CD4-positive, alpha-beta memory T cell (primary cell): Measurements from ENCODE around the gene ALK. TPM values are rescaled to one million over a fixed set of nuclear protein-coding genes. Genes with fewer than 3 reads are reported as not detected.

Experiments
- CTCF ChIA-PET: fragments of 350-600 bp; sonication (Branson Sonifier 250); formaldehyde crosslinking; loops from one replicate; lab custom pipeline; 2021; ENCODE audit warnings: inconsistent platforms; ENCODE audit not compliant: partially characterized antibody; lab: Charles Lee
- POLR2A ChIA-PET: fragments of 350-600 bp; sonication (Branson Sonifier 250); formaldehyde crosslinking; loops from one replicate; lab custom pipeline; 2021; ENCODE audit not compliant: partially characterized antibody; lab: Charles Lee
- DNase-seq, 5 donors: peaks; one replicate each; pipeline versions ENCODE4 v3.0.0 to v3.0.0-alpha.2; 2020 to 2022; ENCODE audit warnings: mixed read lengths in 1 of 5
- H3K27ac ChIP-seq: one replicate; pipeline ENCODE4 v1.7.0; 2013; ENCODE audit warnings: low read depth, low read length
- H3K27me3 ChIP-seq: 2 replicates; pipeline ENCODE4 v1.7.0; 2013; ENCODE audit warnings: mild to moderate bottlenecking, low read length, moderate library complexity; ENCODE audit not compliant: insufficient read depth
- H3K36me3 ChIP-seq: 2 replicates; pipeline ENCODE4 v1.7.0; 2013; ENCODE audit warnings: mild to moderate bottlenecking, low read length, moderate library complexity; ENCODE audit not compliant: insufficient read depth
- H3K4me1 ChIP-seq: 2 replicates; pipeline ENCODE4 v1.7.0; 2013; ENCODE audit warnings: mild to moderate bottlenecking, low read length, moderate library complexity; ENCODE audit not compliant: insufficient read depth
- H3K4me3 ChIP-seq, 2 donors: one replicate each; pipeline ENCODE4 v1.7.0; 2013; ENCODE audit warnings: low read length in 2 of 2, mild to moderate bottlenecking in 1 of 2
- H3K9me3 ChIP-seq, 2 donors: one replicate each; pipeline ENCODE4 v1.7.0; 2013; ENCODE audit warnings: low read length in 2 of 2, control low read depth in 1 of 2; ENCODE audit not compliant: control insufficient read depth in 1 of 2
- H3K27ac Mint-ChIP-seq, 7 donors: one replicate each; pipeline ENCODE4 v1.8.0; 2020 to 2021; ENCODE audit warnings: mixed read lengths in 7 of 7, mild to moderate bottlenecking in 6 of 7, inconsistent platforms in 3 of 7, moderate library complexity in 3 of 7
- H3K27me3 Mint-ChIP-seq, 2 donors: one replicate each; pipeline ENCODE4 v1.8.0; 2020 to 2021; ENCODE audit warnings: mixed read lengths in 2 of 2
- H3K36me3 Mint-ChIP-seq, 2 donors: one replicate each; pipeline ENCODE4 v1.8.0; 2020 to 2021; ENCODE audit warnings: mixed read lengths in 2 of 2, inconsistent platforms in 1 of 2, mild to moderate bottlenecking in 1 of 2
- H3K4me1 Mint-ChIP-seq, 4 donors: one replicate each; pipeline ENCODE4 v1.8.0; 2020 to 2021; ENCODE audit warnings: mixed read lengths in 4 of 4, mild to moderate bottlenecking in 1 of 4
- H3K4me3 Mint-ChIP-seq, 8 donors: one replicate each; pipeline ENCODE4 v1.8.0; 2020 to 2021; ENCODE audit warnings: mixed read lengths in 8 of 8, mild to moderate bottlenecking in 7 of 8, moderate library complexity in 6 of 8, inconsistent platforms in 3 of 8
- H3K9me3 Mint-ChIP-seq, 8 donors: one replicate each; pipeline ENCODE4 v1.8.0; 2020 to 2021; ENCODE audit warnings: mixed read lengths in 8 of 8, mild to moderate bottlenecking in 5 of 8, inconsistent platforms in 3 of 8, moderate library complexity in 1 of 8
- intact Hi-C: fragments of 100-400 bp; cut with micrococcal nuclease; formaldehyde crosslinking; loops from one replicate; pipeline ENCODE4 v1.15.1; 2023
- polyA plus RNA-seq, 2 donors: library from polyadenylated mRNA; unstranded; fragments of 300-500 nt; fragmentation: Illumina TruSeq; gene quantifications; one replicate each; pipeline ENCODE4 v1.2.3, GENCODE V29; 2021
- total RNA-seq, 2 experiments: library from RNA; stranded (reverse); gene quantifications; one replicate each; pipeline ENCODE4 v1.2.3, GENCODE V29; 2021

Gene ALK
- total and polyA plus RNA-seq, 4 experiments from 2014 or later, result 0.07 TPM; not detected in 3

- H3K36me3 Mint-ChIP-seq, result no peaks in the 10 kb centered on the region
- Histone ChIP-seq H3K27ac (no peak overlapping the region), H3K36me3 (no peaks in the 10 kb centered on the region), H3K9me3 (no peaks in the 10 kb centered on the region), H3K27me3 (no peaks in the 10 kb centered on the region), H3K4me3 (no peak overlapping the region), H3K4me1 (no peaks in the 10 kb centered on the region)
- no peak overlapping the region for H3K4me3 Mint-ChIP-seq
- H3K4me1 Mint-ChIP-seq, result no peaks in the 10 kb centered on the region
- ChIA-PET CTCF (no interaction called here), POLR2A (no interaction called here)
- DNase-seq, result no peak
- peaks cover 8 to 16% of the 10 kb centered on the region in 2 donors for H3K27me3 Mint-ChIP-seq
- intact Hi-C loops, result no loop called here
- H3K27ac Mint-ChIP-seq, result no peak overlapping the region
- no peaks in the 10 kb centered on the region for H3K9me3 Mint-ChIP-seq
These were observed 377.4 kb downstream of the ALK start for GRCh38 chr2:29544031-29544430.

- DNase-seq, result no peak
- Histone ChIP-seq H3K9me3 (no peaks in the 10 kb centered on the region), H3K27ac (no peak overlapping the region), H3K36me3 (no peaks in the 10 kb centered on the region), H3K27me3 (no peaks in the 10 kb centered on the region), H3K4me3 (no peak overlapping the region), H3K4me1 (no peaks in the 10 kb centered on the region)
- no peaks in the 10 kb centered on the region for H3K36me3 Mint-ChIP-seq
- no peaks in the 10 kb centered on the region for H3K4me1 Mint-ChIP-seq
- intact Hi-C loops, result no loop called here
- no peaks in the 10 kb centered on the region for H3K9me3 Mint-ChIP-seq
- H3K27me3 Mint-ChIP-seq, result peaks cover 2 to 19% of the 10 kb centered on the region in 2 donors
- H3K27ac Mint-ChIP-seq, result no peak overlapping the region
- POLR2A ChIA-PET, result no interaction called here
- CTCF ChIA-PET, result interaction anchor here (0.9 kb wide), 1 partner anchor 9 kb away, joined by 3 read pairs; no protein-coding TSS in a partner anchor
- no peak overlapping the region for H3K4me3 Mint-ChIP-seq
These were observed 386.2 kb downstream of the ALK start for GRCh38 chr2:29535188-29535587.

- Histone ChIP-seq H3K27ac (no peak overlapping the region), H3K4me1 (no peaks in the 10 kb centered on the region), H3K4me3 (no peak overlapping the region), H3K27me3 (no peaks in the 10 kb centered on the region), H3K36me3 (no peaks in the 10 kb centered on the region), H3K9me3 (no peaks in the 10 kb centered on the region)
- no peak for DNase-seq
- H3K27me3 Mint-ChIP-seq, result peaks cover 2 to 29% of the 10 kb centered on the region in 2 donors
- H3K27ac Mint-ChIP-seq, result no peak overlapping the region
- POLR2A ChIA-PET, result no interaction called here
- H3K9me3 Mint-ChIP-seq, result no peaks in the 10 kb centered on the region
- H3K4me1 Mint-ChIP-seq, result peaks cover 0 to 5% (median 0%) of the 10 kb centered on the region in 4 donors
- CTCF ChIA-PET, result no interaction called here
- no peak overlapping the region for H3K4me3 Mint-ChIP-seq
- no peaks in the 10 kb centered on the region for H3K36me3 Mint-ChIP-seq
- intact Hi-C loops, result no loop called here
These were observed 388.9 kb downstream of the ALK start for GRCh38 chr2:29532436-29532835.

DNA sequence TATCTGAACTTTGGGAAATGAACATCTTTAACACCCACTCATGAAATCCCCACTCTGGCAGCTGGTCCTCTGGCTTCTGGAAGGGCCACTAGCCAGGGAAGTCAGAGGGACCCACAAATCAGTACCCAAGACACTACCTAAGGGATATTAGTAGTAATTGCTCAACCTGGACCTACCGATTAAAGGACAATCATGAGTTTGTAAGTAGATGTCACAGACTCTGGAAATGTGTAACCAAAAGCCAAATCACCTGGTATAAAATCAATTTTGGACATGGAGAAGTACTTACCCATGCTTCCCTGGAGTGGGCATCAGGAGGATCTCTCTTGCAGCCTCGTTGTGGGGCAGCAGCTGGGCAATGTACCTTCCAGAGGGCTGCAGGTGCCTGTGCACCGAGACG lies 389.8 kb downstream of the ALK start:
- no peaks in the 10 kb centered on the region for H3K9me3 ChIP-seq
- ChIA-PET POLR2A (no interaction called here), CTCF (no interaction called here)
- no peaks in the 10 kb centered on the region for H3K36me3 ChIP-seq
- no peaks in the 10 kb centered on the region for H3K27me3 ChIP-seq
- Mint-ChIP-seq H3K36me3 (no peaks in the 10 kb centered on the region), H3K27ac (no peak overlapping the region), H3K4me3 (no peak overlapping the region), H3K27me3 (peaks cover 2 to 29% of the 10 kb centered on the region in 2 donors), H3K9me3 (no peaks in the 10 kb centered on the region), H3K4me1 (peaks cover 0 to 5% (median 0%) of the 10 kb centered on the region in 4 donors)
- H3K27ac ChIP-seq, result no peak overlapping the region
- no peak for DNase-seq
- intact Hi-C loops, result no loop called here
- H3K4me3 ChIP-seq, result no peak overlapping the region
- H3K4me1 ChIP-seq, result no peaks in the 10 kb centered on the region

- DNase-seq, result no peak
- Mint-ChIP-seq H3K27ac (no peak overlapping the region), H3K27me3 (peaks cover 2 to 27% of the 10 kb centered on the region in 2 donors), H3K4me1 (peaks cover 0 to 5% (median 0%) of the 10 kb centered on the region in 4 donors), H3K36me3 (no peaks in the 10 kb centered on the region), H3K4me3 (no peak overlapping the region), H3K9me3 (no peaks in the 10 kb centered on the region)
- ChIA-PET POLR2A (no interaction called here), CTCF (no interaction called here)
- Histone ChIP-seq H3K27me3 (no peaks in the 10 kb centered on the region), H3K36me3 (no peaks in the 10 kb centered on the region), H3K27ac (no peak overlapping the region), H3K4me3 (no peak overlapping the region), H3K9me3 (no peaks in the 10 kb centered on the region), H3K4me1 (no peaks in the 10 kb centered on the region)
- intact Hi-C loops, result no loop called here
These were observed 391.1 kb downstream of the ALK start for GRCh38 chr2:29530281-29530680.

DNA sequence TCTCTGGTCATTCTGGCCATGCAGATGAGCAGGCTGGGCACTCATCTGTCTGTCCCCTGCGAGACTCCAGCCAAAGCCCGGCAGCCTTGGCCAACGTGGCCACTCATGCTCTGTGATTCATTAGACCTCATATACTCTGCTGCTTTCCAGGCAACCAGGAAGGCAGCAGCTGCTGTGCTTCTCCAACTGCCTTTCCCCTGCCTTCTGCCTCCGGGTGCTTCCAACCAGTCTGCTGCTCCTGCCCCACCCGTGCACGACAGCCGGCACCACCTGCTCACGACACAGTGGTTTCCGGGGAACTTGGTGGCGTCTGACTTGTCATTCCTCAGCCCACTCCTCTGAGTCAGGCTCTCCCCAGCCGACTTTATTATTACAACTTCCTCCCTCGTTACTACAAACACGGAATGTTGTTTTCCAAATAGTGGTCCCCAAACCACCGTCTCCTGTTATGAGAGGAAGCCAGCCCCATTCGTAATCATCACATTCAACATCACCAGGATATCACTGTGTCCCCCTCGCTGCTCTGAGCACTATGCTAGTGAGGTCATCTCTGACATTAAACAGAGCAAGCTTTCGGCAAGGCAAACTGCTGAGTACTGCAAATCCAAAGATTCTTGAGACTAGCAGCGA lies 392.4 kb downstream of the ALK start:
- ChIA-PET CTCF (no interaction called here), POLR2A (no interaction called here)
- H3K4me3 Mint-ChIP-seq, result no peak overlapping the region
- H3K27me3 ChIP-seq, result no peaks in the 10 kb centered on the region
- no peak overlapping the region for H3K4me3 ChIP-seq
- no peaks in the 10 kb centered on the region for H3K36me3 Mint-ChIP-seq
- H3K4me1 Mint-ChIP-seq, result peaks cover 0 to 5% (median 0%) of the 10 kb centered on the region in 4 donors
- DNase-seq, result no peak
- no peaks in the 10 kb centered on the region for H3K4me1 ChIP-seq
- peaks cover 0 to 4% (median 0%) of the 10 kb centered on the region in 8 donors for H3K9me3 Mint-ChIP-seq
- peaks cover 2 to 26% of the 10 kb centered on the region in 2 donors for H3K27me3 Mint-ChIP-seq
- no peaks in the 10 kb centered on the region for H3K36me3 ChIP-seq
- no peak overlapping the region for H3K27ac Mint-ChIP-seq
- no peak overlapping the region for H3K27ac ChIP-seq
- intact Hi-C loops, result no loop called here
- H3K9me3 ChIP-seq, result no peaks in the 10 kb centered on the region

DNA sequence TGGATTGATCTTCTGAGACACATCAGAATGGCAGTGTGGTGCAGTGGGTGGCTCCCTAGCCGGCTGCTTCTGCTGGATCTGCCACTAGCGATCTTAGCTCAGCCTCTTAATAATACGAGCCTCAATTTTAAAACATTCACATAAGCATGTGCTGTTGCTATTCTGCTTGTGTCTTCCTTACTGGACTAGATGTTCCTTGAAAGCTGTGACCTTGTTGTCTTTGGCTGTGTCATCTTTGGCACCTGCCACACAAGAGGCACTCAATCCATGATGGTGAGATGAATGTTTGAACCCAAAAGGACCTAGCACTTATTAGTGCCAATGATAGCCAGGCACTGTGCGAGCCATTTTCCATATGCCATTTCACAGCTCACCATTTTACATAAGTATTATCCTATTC lies 393.0 kb downstream of the ALK start:
- intact Hi-C loops, result no loop called here
- H3K9me3 Mint-ChIP-seq, result peaks cover 0 to 4% (median 0%) of the 10 kb centered on the region in 8 donors
- no peak overlapping the region for H3K4me3 Mint-ChIP-seq
- no peak for DNase-seq
- Histone ChIP-seq H3K36me3 (no peaks in the 10 kb centered on the region), H3K27me3 (no peaks in the 10 kb centered on the region), H3K27ac (no peak overlapping the region), H3K4me3 (no peak overlapping the region), H3K9me3 (no peaks in the 10 kb centered on the region), H3K4me1 (no peaks in the 10 kb centered on the region)
- ChIA-PET POLR2A (no interaction called here), CTCF (no interaction called here)
- no peaks in the 10 kb centered on the region for H3K36me3 Mint-ChIP-seq
- H3K4me1 Mint-ChIP-seq, result peaks cover 0 to 5% (median 0%) of the 10 kb centered on the region in 4 donors
- peaks cover 2 to 21% of the 10 kb centered on the region in 2 donors for H3K27me3 Mint-ChIP-seq
- no peak overlapping the region for H3K27ac Mint-ChIP-seq
